Measurements from ENCODE around the gene FGF3.

FGF3 gene

GRCh38 chr11:69803022-69803421, 16.2 kb downstream of the FGF3 start:
- DNase-seq = no peak

GRCh38 chr11:69802590-69802989, 16.6 kb downstream of the FGF3 start:
- no peak for DNase-seq

DNA sequence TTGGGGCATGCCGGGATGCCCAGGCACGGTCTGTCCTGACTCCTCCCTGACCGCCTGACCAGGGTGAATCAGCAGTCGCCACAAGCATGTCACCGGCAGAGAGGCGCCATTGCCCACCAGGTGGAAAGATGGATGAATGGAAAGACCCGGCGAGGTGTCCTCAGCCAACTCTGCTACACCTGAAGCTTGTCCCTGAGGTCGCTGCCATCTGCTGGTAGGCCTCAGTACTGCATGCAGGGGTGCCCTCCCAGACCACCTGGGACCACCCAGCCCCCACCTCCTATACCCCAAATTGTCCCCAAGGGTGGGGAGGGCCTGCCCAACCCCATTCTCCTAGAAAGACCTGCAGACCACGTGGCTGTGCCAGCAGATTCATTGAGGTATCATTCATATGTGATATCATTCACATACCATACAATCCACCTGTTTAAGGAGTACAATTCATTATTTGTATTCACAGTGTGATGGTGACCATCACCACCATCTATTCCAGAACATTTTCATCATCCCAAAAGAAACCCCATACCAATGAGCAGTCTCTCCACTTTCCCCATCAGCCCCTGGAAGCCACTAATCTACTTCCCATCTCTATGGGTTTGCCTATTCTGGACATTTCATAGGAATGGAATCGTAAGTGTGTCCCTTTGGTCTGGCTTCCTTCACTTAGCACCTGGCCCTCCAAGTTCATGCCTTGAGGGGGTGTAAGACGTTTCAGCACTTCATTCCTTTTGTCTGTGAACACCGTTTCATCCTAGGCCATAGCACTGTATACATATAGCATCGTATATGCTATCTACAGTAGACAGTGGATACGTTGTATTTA, 17.5 kb downstream of the FGF3 start:
- peak in 2 of 4 experiments; percentile 13 to 31 for DNase-seq

GRCh38 chr11:69800278-69800677, 18.9 kb downstream of the FGF3 start:
- no peak for DNase-seq

DNA sequence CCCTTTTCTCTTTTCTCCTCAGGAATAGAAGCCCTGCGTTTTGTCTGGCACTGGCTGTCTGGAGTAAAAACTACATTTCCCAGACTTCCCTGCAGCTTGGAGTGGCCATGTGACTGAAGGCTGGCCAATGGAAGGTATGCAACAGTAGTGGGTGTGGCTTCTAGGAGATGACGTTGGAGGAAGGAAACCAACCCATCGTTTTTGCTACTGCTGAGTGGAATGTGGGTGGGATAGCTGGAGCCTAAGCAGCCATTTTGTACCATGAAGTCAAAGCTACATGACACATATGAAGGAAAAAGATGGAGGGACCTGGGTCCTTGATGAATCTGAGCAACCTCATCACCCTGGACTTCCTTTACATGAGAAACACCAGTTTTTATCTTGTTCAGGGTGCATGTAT, 19.6 kb downstream of the FGF3 start:
- peak in 2 of 4 experiments; percentile 7 to 8 for DNase-seq

GRCh38 chr11:69799097-69799496, 20.1 kb downstream of the FGF3 start:
- DNase-seq = no peak

DNA sequence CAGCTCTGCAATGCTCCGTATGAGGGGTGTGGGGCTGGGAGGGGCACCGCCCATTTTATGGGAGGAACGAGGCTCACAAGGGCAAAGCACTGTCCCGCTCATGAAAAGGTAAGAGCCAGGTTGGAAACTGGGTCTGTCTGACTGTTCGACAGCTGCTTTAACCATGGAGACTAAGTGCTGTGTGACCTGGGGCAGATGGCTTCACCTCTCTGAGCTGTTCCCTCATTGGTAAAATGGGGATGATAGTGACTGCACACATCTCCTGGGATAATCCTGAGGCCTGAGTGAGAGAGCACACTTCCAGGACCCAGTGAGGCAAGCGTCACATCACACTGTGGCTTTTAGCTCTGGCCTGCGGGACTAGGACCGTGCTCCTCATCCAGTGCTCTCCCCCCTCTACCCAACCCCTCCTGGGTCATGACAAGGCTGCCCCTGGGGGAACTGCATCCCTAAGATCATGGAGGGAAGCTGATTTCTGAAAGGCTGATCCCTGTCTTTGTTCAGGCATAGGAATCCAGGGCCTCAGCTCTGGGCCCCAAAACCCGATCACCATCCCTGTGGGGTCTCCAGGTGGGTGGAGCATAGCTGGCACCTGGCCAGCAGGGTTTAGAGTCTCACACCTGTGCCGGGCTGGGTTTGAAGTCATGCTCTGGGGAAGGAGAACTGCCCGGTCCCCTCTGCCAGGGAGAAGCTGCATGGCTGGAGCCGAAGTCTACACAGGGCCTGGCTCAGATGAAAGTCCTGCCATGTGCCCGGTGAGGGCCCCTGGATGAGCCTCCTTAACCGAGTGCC, 21.3 kb downstream of the FGF3 start:
- DNase-seq = no peak

GRCh38 chr11:69797156-69797555, 22.1 kb downstream of the FGF3 start:
- no peak for DNase-seq

DNA sequence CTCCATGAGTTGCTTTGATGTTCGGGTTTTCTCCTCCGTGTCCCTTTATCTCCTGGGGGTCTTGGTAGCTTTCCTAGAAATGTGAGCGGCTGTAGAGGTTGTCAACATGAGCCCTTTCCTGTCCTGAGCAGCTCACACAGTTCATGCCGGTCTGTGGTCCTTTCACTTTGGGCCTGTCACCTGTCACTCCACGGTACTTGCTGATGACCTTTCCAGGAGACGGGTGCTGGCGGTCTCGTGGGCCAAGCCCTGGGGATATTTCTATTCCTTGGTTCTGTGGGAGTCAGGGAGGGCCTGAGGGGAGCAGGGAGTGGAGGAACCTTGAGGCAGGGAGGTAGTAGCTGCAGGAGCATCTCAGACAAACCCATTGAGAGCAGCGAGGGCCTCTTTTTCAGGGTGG, 23.2 kb downstream of the FGF3 start:
- no peak for DNase-seq

DNA sequence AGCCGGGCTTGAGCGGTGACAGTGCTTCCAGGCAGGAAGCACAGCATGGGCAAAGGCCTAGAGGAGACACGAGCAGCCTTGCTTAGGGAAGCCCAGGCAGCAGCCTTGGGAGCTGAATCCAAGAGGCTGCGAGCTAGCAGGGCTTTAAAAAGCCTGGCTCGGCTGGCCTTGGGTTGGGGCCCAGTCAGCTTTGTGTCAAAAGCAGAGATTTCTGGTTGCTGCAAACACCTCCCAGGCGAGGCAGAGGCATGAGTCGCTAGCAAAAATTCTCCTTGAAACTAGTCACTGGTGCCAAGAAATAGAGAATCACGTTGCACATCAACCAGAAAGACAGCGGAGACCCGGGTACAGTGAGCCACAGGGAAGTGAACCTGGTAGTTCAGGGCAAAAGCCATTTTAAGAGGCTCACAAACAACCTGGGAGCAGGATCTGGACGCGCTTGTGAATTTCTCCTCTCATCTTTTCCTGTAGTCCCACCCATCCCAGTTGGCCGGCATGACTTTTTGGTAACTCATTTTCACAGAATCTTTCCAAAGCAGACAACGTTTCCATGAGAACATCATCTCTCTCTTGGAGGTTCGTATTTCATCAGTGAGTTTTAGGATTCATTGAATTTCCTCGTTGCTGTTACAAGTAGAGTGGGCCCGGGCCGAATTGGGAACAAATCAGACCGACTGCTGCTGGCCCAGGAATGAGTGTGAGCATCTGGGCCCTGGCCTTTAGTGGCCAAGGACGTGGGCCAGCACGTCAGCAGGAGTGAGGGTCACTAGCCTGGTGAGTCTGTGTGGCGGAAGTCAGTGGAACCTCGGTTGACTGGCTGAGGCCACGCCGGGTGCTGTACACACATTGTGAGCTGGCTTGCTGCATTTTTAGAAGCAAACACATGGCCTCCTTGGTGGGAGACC, 27.7 kb downstream of the FGF3 start:
- DNase-seq = no peak

DNA sequence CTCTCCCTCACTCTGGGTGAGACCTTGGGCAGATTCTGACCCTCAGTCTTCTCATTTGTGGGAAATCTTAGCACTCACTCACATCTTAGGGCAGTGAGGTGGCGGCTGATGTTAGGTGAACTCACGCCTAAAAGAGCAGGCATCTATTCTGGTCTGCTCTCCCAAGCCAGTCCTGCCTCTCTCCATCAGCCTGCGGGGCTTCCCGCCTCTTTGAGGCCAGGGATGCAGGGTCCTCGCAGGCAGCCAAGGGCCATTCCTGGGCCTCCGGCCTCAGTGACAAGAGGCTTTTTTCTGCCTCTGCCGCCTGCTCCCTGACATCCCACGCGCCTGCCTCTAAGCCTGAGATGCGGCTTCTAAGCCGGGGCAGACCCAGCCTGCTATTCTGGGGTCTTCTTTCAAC, 30.3 kb downstream of the FGF3 start:
- no peak for DNase-seq

DNA sequence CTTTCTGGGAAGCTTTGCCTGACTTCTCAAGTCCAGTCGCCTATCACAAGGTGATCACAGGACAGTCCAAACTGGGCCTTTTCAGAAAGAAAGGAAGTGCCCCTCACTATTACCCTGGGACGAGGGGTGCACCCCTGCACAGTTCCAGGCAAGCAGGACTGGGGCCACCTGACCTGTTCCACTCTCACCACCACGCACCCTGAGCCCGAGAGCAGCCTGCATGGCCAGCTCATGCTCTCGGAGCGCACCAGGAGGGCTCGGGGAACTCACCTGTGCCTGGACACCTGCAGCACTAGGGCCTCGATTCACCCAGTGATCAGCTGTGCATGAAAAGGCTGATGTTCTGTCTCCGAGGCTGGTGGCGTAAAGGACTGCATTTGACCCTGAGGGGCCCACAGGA, 31.3 kb downstream of the FGF3 start:
- DNase-seq = no peak

GRCh38 chr11:69787457-69787856, 31.8 kb downstream of the FGF3 start:
- DNase-seq = no peak

GRCh38 chr11:69781241-69781640, 38.0 kb downstream of the FGF3 start:
- no peak for DNase-seq

GRCh38 chr11:69778373-69778772, 40.8 kb downstream of the FGF3 start:
- no peak for DNase-seq

GRCh38 chr11:69775163-69775755, 44.0 kb downstream of the FGF3 start, which contains the start of gene FGF4:
Gene FGF4 (minus strand): TSS chr11:69775341. CDS start chr11:69775084, 257 bp downstream.
- no peak for DNase-seq

DNA sequence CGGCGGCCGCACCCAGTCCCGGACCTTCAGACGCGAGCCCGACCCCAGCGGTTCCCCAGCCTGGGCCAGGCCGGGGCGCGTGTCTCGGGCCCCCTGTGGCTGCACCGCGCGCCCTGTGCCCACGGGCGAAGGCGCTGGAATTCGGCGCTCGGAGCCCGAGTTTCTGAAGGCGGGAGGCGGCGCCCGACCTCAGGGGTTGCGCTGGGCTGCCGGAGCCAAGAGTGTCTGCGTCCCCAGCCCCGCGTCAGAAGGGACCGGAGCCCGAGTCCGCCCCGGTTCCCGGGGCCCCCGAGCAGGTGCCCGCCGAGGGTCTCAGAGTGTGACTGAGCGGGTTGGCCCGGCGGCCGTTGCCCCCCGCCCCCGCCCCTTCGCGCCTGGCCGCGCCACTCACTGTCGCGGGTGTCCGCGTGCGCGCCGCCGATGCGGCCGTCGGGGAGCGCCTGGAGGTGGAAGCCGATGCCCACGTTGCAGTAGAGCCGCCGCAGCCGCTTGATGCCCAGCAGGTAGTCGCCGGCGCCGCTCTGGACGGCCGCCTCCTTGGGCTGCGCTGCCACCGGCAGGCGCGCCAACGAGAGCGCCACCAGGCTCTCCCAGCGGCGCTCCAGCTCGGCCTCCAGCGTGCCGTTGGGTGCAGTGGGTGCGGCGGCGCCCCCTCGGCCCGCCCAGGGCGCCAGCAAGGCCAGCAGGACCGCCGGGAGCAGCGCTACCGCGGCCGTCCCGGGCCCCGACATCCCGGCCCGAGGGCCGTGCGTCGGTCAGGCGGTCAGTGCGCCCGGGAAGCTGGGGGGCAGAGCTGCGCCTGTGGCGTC, 44.7 kb downstream of the FGF3 start:
- no peak for DNase-seq

GRCh38 chr11:69773626-69774353, 45.4 kb downstream of the FGF3 start:
- DNase-seq = no peak

GRCh38 chr11:69771466-69771865, 47.8 kb downstream of the FGF3 start:
- DNase-seq = no peak

GRCh38 chr11:69770540-69770939, 48.7 kb downstream of the FGF3 start:
- DNase-seq = no peak

DNA sequence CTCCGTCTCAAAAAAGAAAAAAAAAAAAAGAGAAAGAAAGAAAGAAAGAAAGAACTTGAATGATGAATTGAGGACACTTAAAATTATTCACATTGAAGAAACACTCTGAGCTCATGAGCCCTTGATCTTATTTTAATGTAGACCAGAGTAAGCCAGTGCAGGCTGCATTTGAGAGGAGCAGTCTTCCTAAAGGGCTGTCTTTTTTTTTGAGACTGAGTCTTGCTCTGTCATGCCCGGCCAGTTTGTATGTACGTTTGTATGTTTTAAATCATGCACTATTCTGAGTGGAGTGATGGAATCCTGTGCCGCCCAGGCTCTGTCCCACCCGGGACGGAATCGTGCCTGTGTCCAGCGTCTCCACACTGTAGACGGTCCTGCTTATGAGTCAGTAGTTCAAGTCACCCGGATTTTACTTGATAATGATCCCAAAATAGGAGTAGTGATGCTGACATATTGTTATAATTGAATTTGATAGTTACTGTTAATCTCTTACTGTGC, 53.7 kb downstream of the FGF3 start:
- DNase-seq = no peak

All from suppressor macrophage (primary cell).